Caco-2 (cell line): ENCODE measurements around the gene MT1HL1. TPM values are rescaled to one million over a fixed set of nuclear protein-coding genes. Genes with fewer than 3 reads are reported as not detected.

Experiments
- BruUV-seq: library from RNA; stranded (reverse); fragments of 400-500 nt; replicated peaks from 2 replicates; lab custom pipeline; 2021; lab: Mats Ljungman, UMichigan
- CTCF ChIA-PET: fragments of 300-600 bp; sonication (Branson Sonifier 250); formaldehyde crosslinking; loops from one replicate; lab custom pipeline; 2022; ENCODE audit warnings: antibody characterized with exemption; lab: Charles Lee
- POLR2A ChIA-PET: fragments of 300-600 bp; sonication (Branson Sonifier 250); formaldehyde crosslinking; loops from one replicate; lab custom pipeline; 2022; ENCODE audit warnings: antibody characterized with exemption; lab: Charles Lee
- DNase-seq, 2 experiments: peaks; one replicate each; pipeline versions ENCODE4 v3.0.0 to v3.0.0-alpha.2; 2020 to 2022
- H3K27me3 ChIP-seq: replicated peaks from 2 replicates; pipeline ENCODE4 v1.6.0; 2011; ENCODE audit warnings: low read length; ENCODE audit not compliant: control insufficient read depth, insufficient read depth
- H3K36me3 ChIP-seq: 2 replicates; pipeline ENCODE4 v1.5.1; 2011; ENCODE audit warnings: low read length; ENCODE audit not compliant: control insufficient read depth, insufficient read depth
- H3K4me1 ChIP-seq: fragments of 250-450 bp; sonication (Bioruptor Pico); 2 replicates; pipeline ENCODE4 v1.5.1; 2020; ENCODE audit warnings: mild to moderate bottlenecking
- H3K4me3 ChIP-seq: 2 replicates; pipeline ENCODE4 v1.5.1; 2011; ENCODE audit warnings: low read depth, mild to moderate bottlenecking, control low read depth, low read length
- H3K9me3 ChIP-seq: fragments of 250-450 bp; sonication (Bioruptor Pico); 2 replicates; pipeline ENCODE4 v1.5.1; 2020; ENCODE audit warnings: mild to moderate bottlenecking, moderate library complexity
- H3K27ac Mint-ChIP-seq: one replicate; pipeline ENCODE4 v1.8.0; 2022; ENCODE audit warnings: mixed read lengths; ENCODE audit not compliant: unreplicated experiment
- H3K27me3 Mint-ChIP-seq: one replicate; pipeline ENCODE4 v1.8.0; 2022; ENCODE audit warnings: mixed read lengths; ENCODE audit not compliant: insufficient read depth, unreplicated experiment
- H3K36me3 Mint-ChIP-seq: one replicate; pipeline ENCODE4 v1.8.0; 2022; ENCODE audit warnings: mild to moderate bottlenecking, mixed read lengths; ENCODE audit not compliant: insufficient read depth, unreplicated experiment
- H3K4me1 Mint-ChIP-seq: one replicate; pipeline ENCODE4 v1.8.0; 2022; ENCODE audit warnings: low read depth, mixed read lengths; ENCODE audit not compliant: unreplicated experiment
- H3K4me3 Mint-ChIP-seq: one replicate; pipeline ENCODE4 v1.8.0; 2022; ENCODE audit warnings: mild to moderate bottlenecking, moderate library complexity, mixed read lengths; ENCODE audit not compliant: unreplicated experiment
- H3K9me3 Mint-ChIP-seq: one replicate; pipeline ENCODE4 v1.8.0; 2022; ENCODE audit warnings: mixed read lengths; ENCODE audit not compliant: unreplicated experiment
- intact Hi-C: fragments of 100-400 bp; cut with micrococcal nuclease; formaldehyde crosslinking; loops from one replicate; pipeline ENCODE4 v1.10.0; 2022; ENCODE audit not compliant: unreplicated experiment
- total RNA-seq: library from RNA; stranded (reverse); gene quantifications from 2 replicates; pipeline ENCODE4 v1.2.3, GENCODE V29; 2022
- TF ChIP-seq, protein P1 (sequence below), 2 experiments: fragments of 200-600 bp in 1 of 2; IDR thresholded peaks; 1 replicate in 1 of 2; 2 replicates in 1 of 2; pipeline versions ENCODE4 v1.5.1 to v1.8.0; 2011 to 2022; ENCODE audit warnings: antibody characterized with exemption in 1 of 2, control low read depth in 1 of 2, inconsistent platforms in 1 of 2, low read depth in 1 of 2, low read length in 1 of 2, mild to moderate bottlenecking in 1 of 2, moderate library complexity in 1 of 2; ENCODE audit not compliant: insufficient read depth in 1 of 2, severe bottlenecking in 1 of 2, unreplicated experiment in 1 of 2

The MT1HL1 gene
- total RNA-seq, 1 experiment from 2014 or later, result not detected

DNA sequence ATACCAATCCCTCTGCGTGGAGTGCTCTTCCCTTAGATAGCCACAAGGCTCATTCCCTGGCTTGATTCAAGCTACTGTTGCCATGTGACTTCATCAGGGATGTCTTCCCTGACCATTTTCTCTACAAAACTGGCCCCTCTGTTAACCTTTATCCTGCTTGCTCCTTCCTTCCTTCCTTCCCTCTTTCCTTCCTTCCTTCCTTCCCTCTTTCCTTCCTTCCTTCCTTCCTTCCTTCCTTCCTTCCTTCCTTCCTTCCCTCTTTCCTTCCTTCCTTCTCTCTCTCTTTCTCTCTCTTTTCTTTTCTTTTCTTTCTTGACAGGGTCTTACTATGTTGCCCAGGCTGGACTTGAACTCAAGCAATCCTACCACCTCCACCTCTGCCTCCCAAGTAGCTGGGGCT, 31.5 kb upstream of the MT1HL1 start:
- BruUV-seq, result no TSS peak

DNA sequence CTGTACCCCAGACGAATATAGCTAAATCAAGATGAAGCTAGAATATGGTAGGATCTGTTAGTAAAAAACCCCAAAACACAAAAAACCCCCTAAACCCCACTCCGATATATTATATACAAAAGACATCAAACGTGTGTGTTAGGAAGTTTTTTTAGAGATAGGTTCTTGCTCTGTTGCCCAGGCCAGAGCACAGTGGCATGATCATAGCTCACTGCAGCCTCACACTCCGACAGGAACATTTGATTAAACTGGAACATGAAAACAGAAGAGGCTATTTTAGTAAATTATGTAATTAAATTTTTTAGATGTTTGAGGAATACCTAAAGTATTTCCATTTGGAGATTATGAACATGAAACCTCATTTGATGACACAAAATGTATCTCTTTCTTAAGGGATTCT, 29.6 kb upstream of the MT1HL1 start:
- no peak for DNase-seq
- no peak overlapping the region for H3K4me3 Mint-ChIP-seq
- H3K27me3 Mint-ChIP-seq, result peaks cover 4% of the 10 kb centered on the region
- no peak overlapping the region for H3K27ac Mint-ChIP-seq
- H3K4me3 ChIP-seq, result no peak overlapping the region
- no peaks in the 10 kb centered on the region for H3K9me3 ChIP-seq
- POLR2A ChIA-PET, result no interaction called here
- H3K4me1 Mint-ChIP-seq, result no peaks in the 10 kb centered on the region
- TF ChIP-seq, protein P1, sequence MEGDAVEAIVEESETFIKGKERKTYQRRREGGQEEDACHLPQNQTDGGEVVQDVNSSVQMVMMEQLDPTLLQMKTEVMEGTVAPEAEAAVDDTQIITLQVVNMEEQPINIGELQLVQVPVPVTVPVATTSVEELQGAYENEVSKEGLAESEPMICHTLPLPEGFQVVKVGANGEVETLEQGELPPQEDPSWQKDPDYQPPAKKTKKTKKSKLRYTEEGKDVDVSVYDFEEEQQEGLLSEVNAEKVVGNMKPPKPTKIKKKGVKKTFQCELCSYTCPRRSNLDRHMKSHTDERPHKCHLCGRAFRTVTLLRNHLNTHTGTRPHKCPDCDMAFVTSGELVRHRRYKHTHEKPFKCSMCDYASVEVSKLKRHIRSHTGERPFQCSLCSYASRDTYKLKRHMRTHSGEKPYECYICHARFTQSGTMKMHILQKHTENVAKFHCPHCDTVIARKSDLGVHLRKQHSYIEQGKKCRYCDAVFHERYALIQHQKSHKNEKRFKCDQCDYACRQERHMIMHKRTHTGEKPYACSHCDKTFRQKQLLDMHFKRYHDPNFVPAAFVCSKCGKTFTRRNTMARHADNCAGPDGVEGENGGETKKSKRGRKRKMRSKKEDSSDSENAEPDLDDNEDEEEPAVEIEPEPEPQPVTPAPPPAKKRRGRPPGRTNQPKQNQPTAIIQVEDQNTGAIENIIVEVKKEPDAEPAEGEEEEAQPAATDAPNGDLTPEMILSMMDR (IDR thresholded peaks at IDR 0.05; ENCODE audit: insufficient read depth in 1 of 2, low read depth in 1 of 2, low read length in 1 of 2, severe bottlenecking in 1 of 2, unreplicated experiment in 1 of 2), result no peak
- peaks cover 8% of the 10 kb centered on the region; the same call in 1 of the 2 replicates for H3K4me1 ChIP-seq
- intact Hi-C loops, result no loop called here
- H3K36me3 Mint-ChIP-seq, result no peaks in the 10 kb centered on the region
- no peaks in the 10 kb centered on the region for H3K9me3 Mint-ChIP-seq
- BruUV-seq, result no TSS peak
- H3K36me3 ChIP-seq, result no peaks in the 10 kb centered on the region
- CTCF ChIA-PET, result no interaction called here
- no peaks in the 10 kb centered on the region for H3K27me3 ChIP-seq

More for the DNA sequence above, 31.5 kb upstream of the MT1HL1 start:
- Mint-ChIP-seq H3K4me1 (no peaks in the 10 kb centered on the region), H3K27me3 (no peaks in the 10 kb centered on the region), H3K36me3 (no peaks in the 10 kb centered on the region), H3K9me3 (no peaks in the 10 kb centered on the region), H3K4me3 (no peak overlapping the region), H3K27ac (no peak overlapping the region)
- DNase-seq, result no peak
- CTCF ChIA-PET, result no interaction called here
- no peak overlapping the region for H3K4me3 ChIP-seq
- no peaks in the 10 kb centered on the region for H3K36me3 ChIP-seq
- TF ChIP-seq, protein P1 (IDR thresholded peaks at IDR 0.05; ENCODE audit: insufficient read depth in 1 of 2, low read depth in 1 of 2, low read length in 1 of 2, severe bottlenecking in 1 of 2, unreplicated experiment in 1 of 2), result no peak
- H3K27me3 ChIP-seq, result no peaks in the 10 kb centered on the region
- no peaks in the 10 kb centered on the region for H3K9me3 ChIP-seq
- peaks cover 8% of the 10 kb centered on the region; the same call in 1 of the 2 replicates for H3K4me1 ChIP-seq
- POLR2A ChIA-PET, result no interaction called here
- intact Hi-C loops, result no loop called here

DNA sequence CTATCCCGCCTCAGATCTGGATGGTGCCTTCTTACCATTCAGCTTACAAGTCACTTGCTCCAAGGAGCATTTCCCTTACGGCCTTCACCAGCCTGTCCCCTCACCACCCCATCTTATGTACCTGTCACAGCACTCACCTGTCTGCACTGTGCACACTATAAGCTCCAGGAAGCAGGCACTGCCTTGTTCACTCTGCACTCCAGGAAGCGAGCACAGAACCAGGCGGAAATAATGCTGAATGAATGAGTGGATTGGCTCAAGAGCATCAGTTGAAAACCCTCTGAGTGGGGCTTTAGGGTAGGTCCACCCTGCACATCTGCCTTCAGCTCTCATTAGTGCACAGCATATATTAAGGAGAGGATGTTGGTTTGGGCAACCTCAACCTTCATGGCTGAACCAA, 28.8 kb upstream of the MT1HL1 start:
- no peak overlapping the region for H3K27ac Mint-ChIP-seq
- POLR2A ChIA-PET, result no interaction called here

More for the DNA sequence above, 28.8 kb upstream of the MT1HL1 start:
- TF ChIP-seq, protein P1 (IDR thresholded peaks at IDR 0.05; ENCODE audit: insufficient read depth in 1 of 2, low read depth in 1 of 2, low read length in 1 of 2, severe bottlenecking in 1 of 2, unreplicated experiment in 1 of 2), result no peak
- H3K36me3 Mint-ChIP-seq, result no peaks in the 10 kb centered on the region
- DNase-seq, result no peak
- CTCF ChIA-PET, result no interaction called here
- no peaks in the 10 kb centered on the region for H3K36me3 ChIP-seq
- BruUV-seq, result no TSS peak
- peaks cover 4% of the 10 kb centered on the region for H3K27me3 Mint-ChIP-seq
- no peak overlapping the region for H3K4me3 Mint-ChIP-seq
- no peak overlapping the region for H3K4me3 ChIP-seq
- H3K4me1 ChIP-seq, result peaks cover 8% of the 10 kb centered on the region; the same call in 1 of the 2 replicates
- H3K9me3 ChIP-seq, result no peaks in the 10 kb centered on the region
- no peaks in the 10 kb centered on the region for H3K9me3 Mint-ChIP-seq
- no peaks in the 10 kb centered on the region for H3K4me1 Mint-ChIP-seq
- no peaks in the 10 kb centered on the region for H3K27me3 ChIP-seq
- intact Hi-C loops, result no loop called here
